Heart left ventricle (tissue), 13 donors: ENCODE measurements around the gene ANKK1.

Experiments used
- CTCF ChIP-seq, 12 donors: fragments of 200-600 bp; sonication (generic) in 4 of 12; IDR thresholded peaks; one replicate each; pipeline versions ENCODE4 v1.5.0 to v1.8.0; 2018 to 2022; ENCODE audit warnings: antibody characterized with exemption in 12 of 12, mild to moderate bottlenecking in 5 of 12
- POLR2A ChIP-seq, 2 donors: fragments of 450-650 bp; IDR thresholded peaks; one replicate each; pipeline ENCODE4 v1.6.1; 2017; ENCODE audit warnings: antibody characterized with exemption in 2 of 2, mild to moderate bottlenecking in 2 of 2, moderate library complexity in 2 of 2
- donor health status: ischemic (EF 13 %, LVEDD 7.1; RV severe dilation, severe dysfunction).
- donor health status: DM: no; HTN: yes; CAD: no.
- donor health status: DM: no; HTN: no; CAD: no.
- donor health status: ischemic (EF 25% LVEDD 6.9; RV normal size, moderate dysfunction).
- donor health status: ischemic (EF 25% LVEDD 5.7; RV mildly dilated, moderate dysfunction).
- donor health status: ischemic (EF 35%, LVEDD 5.7; RV mildly dilated, moderate dysfunction).
- donor health status: nonischemic (EF 11% LVEDD 7.7; RV severe dilation, severe dysfunction).
- donor health status: DM: yes; HTN: yes; CAD: no.
- donor health status: PGD.
- donor health status: ischemic (EF 29% LVEDD 5.4; RV normal size, mild dysfunction).
- donor health status: nonischemic (EF 23%, LVEDD 6.1; RV moderate dilation, normal function).

- TF ChIP-seq CTCF (IDR thresholded peaks at IDR 0.05) (no peak), POLR2A (IDR thresholded peaks at IDR 0.05) (no peak)
Measured at GRCh38 chr11:113392236-113392921, 4.8 kb downstream of the ANKK1 start.
